Measurements from ENCODE around the gene NEUROD4. TPM values are rescaled to one million over a fixed set of nuclear protein-coding genes. Genes with fewer than 3 reads are reported as not detected.

NEUROD4 gene
- total RNA-seq, 2 donors from 2014 or later = not detected

GRCh38 chr12:55024575-55024974 lies 4.8 kb downstream of the NEUROD4 start:
- Histone ChIP-seq H3K36me3 (no peaks in the 10 kb centered on the region), H3K27me3 (no peaks in the 10 kb centered on the region), H3K27ac (no peak overlapping the region), H3K9me3 (no peaks in the 10 kb centered on the region), H3K4me3 (no peak overlapping the region), H3K4me1 (no peaks in the 10 kb centered on the region)
- TF ChIP-seq CTCF (IDR thresholded peaks at IDR 0.05) = no peak
- no peak for DNase-seq (ENCODE audit: low spot score)

- no peak for DNase-seq (ENCODE audit: low spot score)
- no peaks in the 10 kb centered on the region for H3K36me3 ChIP-seq
- no peaks in the 10 kb centered on the region for H3K9me3 ChIP-seq
- H3K27me3 ChIP-seq = no peaks in the 10 kb centered on the region
- H3K27ac ChIP-seq = no peak overlapping the region
- no peaks in the 10 kb centered on the region for H3K4me1 ChIP-seq
- TF ChIP-seq CTCF (IDR thresholded peaks at IDR 0.05) = no peak
- H3K4me3 ChIP-seq = no peak overlapping the region
Observed at GRCh38 chr12:55025508-55025907, 5.7 kb downstream of the NEUROD4 start.

- H3K27me3 ChIP-seq = no peaks in the 10 kb centered on the region
- TF ChIP-seq CTCF (IDR thresholded peaks at IDR 0.05) = no peak
- H3K36me3 ChIP-seq = no peaks in the 10 kb centered on the region
Observed at GRCh38 chr12:55034218-55034617, 14.4 kb downstream of the NEUROD4 start.

GRCh38 chr12:55036326-55037115 lies 16.7 kb downstream of the NEUROD4 start:
- Histone ChIP-seq H3K4me1 (no peaks in the 10 kb centered on the region), H3K4me3 (no peak overlapping the region), H3K9me3 (no peaks in the 10 kb centered on the region), H3K36me3 (no peaks in the 10 kb centered on the region), H3K27me3 (no peaks in the 10 kb centered on the region), H3K27ac (no peak overlapping the region)
- no peak for TF ChIP-seq CTCF (IDR thresholded peaks at IDR 0.05)
- no peak for DNase-seq (ENCODE audit: low spot score)

More at GRCh38 chr12:55034218-55034617, 14.4 kb downstream of the NEUROD4 start:
- no peak for DNase-seq (ENCODE audit: low spot score)
- no peak overlapping the region for H3K27ac ChIP-seq
- no peaks in the 10 kb centered on the region for H3K4me1 ChIP-seq
- no peak overlapping the region for H3K4me3 ChIP-seq
- no peaks in the 10 kb centered on the region for H3K9me3 ChIP-seq

- no peak overlapping the region for H3K27ac ChIP-seq
- H3K4me1 ChIP-seq = no peaks in the 10 kb centered on the region
- no peaks in the 10 kb centered on the region for H3K36me3 ChIP-seq
- DNase-seq (ENCODE audit: low spot score) = no peak
- H3K9me3 ChIP-seq = no peaks in the 10 kb centered on the region
- no peak overlapping the region for H3K4me3 ChIP-seq
- no peak for TF ChIP-seq CTCF (IDR thresholded peaks at IDR 0.05)
- H3K27me3 ChIP-seq = no peaks in the 10 kb centered on the region
Observed at GRCh38 chr12:55037351-55037987, 17.7 kb downstream of the NEUROD4 start.

Data from right atrium auricular region (tissue), 2 donors.